ENCODE measurements around the gene UNC13D.
"Not testable (repeated sequence)": the region's sequence is repeated elsewhere in the genome, so short reads cannot be mapped to it uniquely, and the experiment has no call there.

UNC13D gene

DNA sequence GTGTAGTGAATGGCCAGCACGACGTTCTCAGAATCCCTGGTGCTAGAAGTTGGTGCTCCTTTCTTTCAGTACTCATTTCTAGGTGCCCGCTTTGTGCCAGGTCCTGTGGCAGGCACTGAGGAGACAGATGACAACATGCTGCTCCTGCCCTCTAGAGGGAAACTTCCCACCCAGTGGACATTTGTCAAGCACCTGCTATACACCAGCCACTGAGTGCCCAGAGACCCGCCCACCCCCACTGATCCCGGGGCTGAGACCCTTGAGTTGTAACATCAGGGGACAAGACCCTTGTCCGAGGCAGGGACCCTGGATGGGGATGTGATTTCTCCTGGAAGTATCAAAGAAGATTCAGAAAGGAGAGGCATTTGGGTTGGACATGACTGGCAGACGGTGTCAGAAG is 25.1 kb downstream of the UNC13D start:
- DNase-seq, result no peak

DNA sequence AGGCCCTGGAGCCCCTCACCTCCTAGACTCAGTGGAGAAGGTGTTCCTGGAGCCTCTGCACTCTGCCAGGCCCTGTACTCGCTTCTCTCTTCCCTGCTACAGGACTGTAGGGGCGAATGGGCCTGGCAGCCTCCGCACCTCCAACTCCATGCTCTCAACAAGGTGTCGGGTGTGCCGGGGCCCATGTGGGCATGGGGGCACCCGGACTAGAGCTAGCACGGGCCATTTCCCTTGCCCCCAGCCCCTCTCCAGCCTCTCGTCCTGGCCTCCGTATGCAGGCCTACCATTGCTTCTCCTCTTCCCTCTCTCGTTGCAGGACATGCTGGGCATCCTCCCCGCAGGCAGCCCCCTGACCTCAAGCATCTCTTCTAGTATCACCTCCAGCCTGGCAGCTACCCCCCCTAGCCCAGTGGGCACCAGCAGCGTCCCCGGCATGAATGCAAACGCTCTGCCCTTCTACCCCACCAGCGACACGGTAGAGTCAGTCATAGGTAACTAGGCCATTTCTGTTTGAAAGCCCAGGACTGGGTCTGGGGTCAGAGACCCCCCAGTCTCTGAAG is 25.8 kb downstream of the UNC13D start:
- DNase-seq, result no peak

DNA sequence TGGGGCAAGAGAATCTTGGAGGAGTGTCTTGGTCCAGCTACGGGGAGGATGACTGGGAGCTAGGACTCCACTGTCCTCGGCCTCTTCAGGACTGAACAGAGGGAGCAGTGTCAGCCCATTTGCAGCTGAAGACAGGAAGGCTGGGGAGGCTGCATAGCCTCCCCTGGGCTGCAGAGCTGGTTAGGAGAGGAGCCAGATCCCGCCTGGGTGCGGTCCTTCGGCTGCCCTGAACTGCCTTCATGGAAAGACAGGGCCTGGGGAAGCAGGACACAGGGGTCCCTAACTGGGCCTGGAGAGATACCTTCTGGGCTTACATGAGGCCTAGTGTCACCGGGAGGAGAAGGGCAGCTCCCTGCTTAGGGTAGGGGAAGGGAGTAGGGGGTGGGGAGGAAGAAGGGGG is 26.6 kb downstream of the UNC13D start:
- DNase-seq, result no peak

DNA sequence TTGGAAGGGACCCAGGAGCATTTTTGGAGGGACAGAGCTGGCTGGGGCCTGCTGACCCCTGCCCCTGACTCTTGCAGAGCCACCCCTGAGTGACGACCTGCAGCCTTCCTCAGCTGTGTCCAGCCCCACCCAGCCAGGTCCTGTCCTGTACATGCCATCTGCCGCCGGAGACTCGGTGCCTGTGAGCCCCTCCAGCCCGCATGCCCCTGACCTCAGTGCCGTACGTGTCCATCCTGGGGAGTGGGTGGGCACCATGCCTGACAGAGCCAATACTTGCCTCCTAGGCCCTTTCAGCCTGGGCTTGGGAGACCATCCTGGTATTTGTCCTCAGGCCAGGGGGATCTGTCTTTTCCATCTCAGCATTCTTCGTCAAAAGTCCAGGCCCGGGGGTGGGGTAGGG is 27.5 kb downstream of the UNC13D start:
- DNase-seq, result no peak

DNA sequence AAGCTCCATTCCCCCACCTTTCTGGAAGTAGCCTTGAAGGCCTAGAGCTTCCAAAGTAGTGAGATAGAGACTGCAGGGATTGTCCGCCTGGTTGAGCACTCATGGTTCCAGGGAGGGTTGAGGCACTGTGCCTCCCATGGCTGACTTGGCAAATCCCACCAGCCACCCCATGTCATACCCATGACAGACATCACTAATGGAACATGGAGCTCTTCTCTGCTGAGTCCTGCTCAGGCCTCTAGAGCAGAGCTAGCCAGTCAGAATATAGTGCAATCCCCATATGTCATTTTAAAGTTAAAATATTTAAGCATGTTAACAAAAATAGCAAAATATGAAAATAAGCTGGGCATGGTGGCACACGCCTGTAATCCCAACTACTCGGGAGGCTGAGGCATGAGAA is 28.8 kb downstream of the UNC13D start:
- DNase-seq, result no peak

DNA sequence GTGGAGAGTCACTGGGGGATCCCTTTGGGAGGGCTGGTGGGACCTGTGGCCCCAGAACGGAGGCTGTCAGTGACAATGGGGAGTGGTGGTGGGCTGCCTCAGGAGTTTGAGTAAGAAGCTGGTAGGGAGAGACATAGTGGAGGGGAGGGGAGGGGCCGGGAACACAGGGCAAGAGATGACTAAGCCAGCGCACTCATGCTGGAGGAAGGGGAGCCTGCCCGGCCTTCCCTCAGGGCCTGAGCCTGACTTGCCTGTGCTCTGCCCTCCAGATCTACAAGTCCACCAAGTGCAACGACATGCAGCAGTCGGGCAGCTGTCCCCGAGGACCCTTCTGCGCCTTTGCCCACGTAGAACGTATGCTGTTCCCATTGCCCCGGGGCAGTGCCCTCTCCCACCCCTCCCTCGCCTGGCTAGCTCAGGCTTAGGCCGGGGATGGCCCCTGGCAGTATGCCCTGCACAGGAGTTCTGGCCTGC is 29.3 kb downstream of the UNC13D start:
- no peak for DNase-seq

DNA sequence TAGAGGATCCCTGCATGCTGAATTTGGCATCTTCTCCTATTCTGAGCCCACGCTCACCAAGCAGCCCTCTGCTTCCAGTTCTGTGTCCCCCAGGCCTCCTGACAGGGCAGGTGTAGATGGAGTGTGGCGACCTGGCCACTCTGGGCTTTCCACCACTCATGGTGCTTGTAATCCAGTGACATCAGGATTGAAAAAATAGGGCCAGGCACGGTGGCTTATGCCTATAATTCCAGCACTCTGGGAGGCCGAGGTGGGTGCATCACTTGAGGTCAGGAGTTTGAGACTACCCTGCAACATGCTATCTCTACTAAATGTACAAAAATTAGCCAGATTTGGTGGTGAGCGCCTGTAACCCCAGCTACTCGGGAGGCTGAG is 30.2 kb downstream of the UNC13D start:
- no peak for DNase-seq

DNA sequence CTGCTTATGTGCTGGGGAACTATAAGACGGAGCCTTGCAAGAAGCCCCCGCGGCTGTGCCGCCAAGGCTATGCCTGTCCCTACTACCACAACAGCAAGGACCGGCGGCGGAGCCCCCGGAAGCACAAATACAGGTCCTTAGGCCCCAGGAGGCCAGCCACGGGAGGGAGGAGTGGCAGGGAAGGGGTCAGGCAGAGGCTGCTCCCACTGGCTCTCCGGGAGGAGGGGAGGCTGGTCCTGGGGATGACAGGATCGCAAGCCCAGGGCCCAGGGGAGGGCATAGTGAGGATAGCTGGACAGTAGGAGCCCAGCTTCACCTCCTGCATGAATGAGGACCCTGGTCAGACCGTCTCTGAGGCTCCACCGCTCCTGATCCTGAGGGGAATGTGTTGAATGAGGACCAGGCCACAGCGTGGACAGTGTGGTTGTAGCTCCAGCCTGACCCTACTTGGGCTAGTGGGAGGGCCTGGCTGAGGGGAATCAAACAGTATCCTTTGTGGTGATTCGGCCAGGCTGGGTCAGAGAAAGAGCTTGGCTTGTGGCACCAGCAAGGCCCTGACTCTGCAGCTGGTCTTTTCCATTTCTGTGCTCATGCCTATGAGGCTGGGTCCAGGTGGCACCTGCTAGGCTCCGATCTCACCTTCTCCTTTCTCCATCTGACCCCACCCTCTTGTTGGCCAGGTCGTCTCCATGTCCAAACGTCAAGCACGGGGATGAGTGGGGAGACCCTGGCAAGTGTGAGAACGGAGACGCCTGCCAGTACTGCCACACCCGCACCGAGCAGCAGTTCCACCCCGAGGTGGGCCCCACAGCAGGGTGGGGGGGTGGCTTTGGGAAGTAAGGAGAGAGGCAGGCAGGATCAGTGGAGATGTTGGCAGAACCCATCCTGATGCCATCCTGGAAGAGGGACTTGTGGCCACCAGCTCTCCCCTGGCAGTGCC is 30.9 kb downstream of the UNC13D start:
- DNase-seq, result no peak

DNA sequence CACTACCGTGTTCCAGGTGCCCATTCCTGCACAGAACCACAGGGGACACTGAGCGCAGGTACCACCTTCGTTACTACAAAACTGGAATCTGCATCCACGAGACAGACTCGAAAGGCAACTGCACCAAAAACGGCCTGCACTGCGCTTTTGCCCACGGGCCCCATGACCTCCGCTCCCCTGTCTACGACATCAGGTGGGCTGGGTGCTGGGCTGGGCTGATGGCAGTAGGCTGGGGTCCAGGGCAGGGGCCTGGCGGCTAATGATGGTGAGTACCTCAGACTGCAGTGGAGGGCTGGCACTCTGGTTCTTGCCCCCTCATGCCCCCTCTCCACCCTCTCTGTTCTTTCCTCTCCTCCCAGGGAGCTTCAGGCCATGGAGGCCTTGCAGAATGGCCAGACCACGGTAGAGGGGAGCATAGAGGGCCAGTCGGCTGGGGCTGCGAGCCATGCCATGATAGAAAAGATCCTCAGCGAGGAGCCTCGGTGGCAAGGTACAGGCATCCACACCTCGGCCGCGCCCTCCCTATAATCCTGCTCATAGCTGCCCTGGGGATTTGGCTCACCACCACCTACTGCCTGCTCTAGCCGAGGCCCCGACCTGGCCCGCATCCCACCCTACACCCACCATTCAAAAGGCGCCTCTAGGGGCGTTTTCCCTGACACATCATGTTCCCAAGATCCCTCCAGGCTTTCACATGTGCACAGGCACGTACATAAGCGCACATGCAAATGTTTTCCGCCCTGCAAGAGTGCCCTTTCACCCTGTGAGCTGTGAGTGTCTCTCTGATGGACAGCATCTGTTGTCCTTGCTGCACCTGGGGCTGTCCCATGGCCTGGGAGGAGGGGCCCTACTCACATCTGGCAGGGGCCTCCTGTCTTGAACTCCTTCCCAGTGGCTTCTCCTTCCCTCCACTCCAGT is 31.8 kb downstream of the UNC13D start:
- DNase-seq, result no peak

DNA sequence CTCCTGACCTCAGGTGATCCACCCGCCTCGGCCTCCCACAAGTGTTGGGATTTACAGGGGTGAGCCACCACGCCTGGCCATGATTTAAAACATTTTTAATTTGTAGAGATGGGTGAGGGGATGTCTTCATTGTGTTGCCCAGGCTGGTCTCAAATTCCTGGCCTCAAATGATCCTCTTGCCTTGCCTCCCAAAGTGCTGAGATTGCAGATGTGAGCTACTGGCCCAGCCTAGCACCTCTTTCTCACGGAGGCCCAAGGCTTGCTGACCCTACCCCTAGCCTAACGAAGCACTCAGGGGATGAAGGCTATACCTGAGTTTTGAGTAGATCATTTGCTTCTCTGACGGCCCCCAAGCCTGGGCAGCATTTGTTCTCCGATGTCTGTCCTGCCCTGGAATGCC is 33.0 kb downstream of the UNC13D start:
- DNase-seq, result no peak

DNA sequence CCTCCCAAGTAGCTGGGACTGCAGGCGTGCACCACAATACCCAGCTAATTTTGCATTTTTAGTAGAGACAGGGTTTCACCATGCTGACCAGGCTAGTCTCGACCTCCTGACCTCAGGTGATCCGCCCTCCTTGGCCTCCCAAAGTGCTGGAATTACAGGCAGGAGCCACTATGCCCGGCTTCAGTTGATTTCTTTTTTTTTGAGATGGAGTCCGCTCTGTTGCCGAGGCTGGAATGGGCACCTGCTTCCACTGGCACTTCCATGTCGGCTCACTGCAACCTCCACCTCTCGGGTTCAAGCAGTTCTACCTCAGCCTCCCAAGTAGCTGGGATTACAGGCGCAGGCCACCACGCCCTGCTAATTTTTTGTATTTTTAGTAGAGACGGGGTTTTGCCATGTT is 33.4 kb downstream of the UNC13D start:
- DNase-seq, result not testable (repeated sequence)

DNA sequence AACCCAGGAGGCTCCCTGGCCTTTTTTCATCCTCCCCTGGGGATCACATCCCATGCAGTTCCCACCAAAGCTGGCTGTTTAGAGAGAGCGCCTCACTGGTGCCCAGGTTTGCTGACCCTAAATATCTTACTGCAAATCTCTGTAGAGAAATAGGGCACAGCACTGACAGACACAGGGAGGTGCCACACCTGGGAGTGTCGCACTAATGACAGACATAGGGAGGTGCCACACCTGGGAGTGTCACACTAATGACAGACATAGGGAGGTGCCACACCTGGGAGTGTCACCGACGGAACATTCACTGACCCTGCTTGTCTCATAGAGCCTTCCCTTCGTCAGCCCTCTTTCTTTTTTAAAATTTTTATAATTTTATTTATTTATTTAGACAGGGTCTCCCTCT is 34.0 kb downstream of the UNC13D start:
- no peak for DNase-seq

DNA sequence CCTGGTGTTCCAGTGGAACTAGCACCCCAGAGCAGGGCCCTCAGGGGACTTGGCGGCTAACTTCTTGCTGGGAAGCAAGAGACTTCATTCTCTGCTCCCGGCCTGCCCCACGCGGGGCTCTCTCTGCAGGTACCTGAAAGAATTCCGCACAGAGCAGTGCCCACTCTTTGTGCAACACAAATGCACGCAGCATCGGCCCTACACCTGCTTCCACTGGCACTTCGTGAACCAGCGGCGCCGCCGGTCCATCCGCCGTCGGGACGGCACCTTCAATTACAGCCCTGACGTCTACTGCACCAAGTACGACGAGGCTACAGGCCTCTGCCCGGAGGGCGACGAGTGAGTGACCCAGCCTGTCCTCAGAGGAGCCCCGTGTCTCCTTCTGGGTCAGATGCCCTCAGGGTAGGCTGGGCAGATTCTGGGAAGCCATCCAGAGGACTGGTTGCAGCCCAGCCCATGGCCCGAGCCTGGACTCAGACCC is 34.5 kb downstream of the UNC13D start:
- DNase-seq, result no peak

DNA sequence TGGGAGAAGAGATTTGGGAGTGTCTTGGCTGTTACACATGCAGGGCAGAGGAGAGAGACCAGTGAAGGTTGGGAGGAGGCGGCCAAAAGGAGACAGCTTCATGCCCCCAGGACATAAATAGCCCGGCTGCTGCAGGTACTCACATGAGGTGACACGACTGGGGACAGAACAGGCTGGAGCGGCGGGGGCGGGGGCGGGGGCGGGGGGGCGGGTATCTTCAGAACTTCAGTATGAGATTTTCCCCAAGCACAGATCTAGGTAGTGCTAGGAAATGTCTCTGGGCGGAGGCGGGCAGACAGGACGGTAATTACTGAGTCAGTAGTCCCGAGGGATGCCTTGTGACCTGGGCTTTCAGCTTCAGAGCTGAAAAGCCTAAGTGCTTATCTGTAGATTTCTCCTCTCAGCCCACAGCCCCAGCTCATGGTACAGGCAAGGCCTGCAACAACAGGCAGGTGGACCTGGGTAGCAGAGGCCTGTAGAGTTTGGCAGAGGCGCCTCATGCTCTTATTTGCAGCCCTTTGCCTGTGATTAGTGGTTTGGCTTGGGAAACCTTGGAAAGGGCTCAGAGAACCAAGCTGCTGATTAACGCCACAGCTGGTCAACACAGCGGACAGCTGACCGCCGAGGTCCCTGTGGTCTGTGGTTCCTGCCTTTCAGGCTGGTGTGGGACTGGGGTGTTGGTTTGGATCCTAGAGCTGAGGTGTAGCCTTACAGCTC is 35.1 kb downstream of the UNC13D start:
- DNase-seq, result no peak

DNA sequence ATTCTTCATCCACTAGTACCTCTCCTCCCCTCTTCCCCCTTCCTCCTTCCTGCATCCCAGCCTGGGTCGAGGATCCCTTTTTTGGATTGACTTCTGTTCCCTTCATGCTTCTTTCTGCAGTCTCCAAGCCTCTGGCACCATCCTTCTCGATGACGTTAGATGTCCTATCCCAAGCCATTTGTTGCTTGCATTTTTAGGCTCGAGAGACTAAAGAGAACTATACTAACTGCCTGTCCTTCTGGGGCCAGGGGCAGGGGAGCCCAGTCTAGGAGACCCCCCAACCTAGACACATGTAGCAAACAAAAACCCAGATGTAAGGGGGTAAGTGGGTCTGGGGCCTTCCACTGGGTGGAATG is 35.7 kb downstream of the UNC13D start:
- no peak for DNase-seq

DNA sequence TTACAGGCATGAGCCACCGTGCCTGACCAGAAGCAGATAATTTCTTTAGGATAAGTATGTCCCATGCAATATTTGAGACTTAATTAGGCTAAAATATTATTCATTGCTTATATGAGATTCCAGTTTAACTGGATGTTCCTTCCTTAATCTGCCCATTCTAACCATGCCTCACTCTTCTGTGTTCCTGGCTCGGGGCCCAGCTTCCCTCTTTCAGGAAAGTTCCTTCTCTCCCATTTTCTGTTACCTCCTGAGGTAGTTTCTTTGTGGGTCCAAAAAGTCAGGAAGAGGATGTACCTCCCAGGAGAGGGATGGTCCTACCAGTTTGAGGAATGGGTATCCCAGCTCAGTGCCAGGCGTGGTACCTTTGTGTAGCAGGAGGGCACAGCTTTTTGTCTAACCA is 36.3 kb downstream of the UNC13D start:
- DNase-seq, result no peak

DNA sequence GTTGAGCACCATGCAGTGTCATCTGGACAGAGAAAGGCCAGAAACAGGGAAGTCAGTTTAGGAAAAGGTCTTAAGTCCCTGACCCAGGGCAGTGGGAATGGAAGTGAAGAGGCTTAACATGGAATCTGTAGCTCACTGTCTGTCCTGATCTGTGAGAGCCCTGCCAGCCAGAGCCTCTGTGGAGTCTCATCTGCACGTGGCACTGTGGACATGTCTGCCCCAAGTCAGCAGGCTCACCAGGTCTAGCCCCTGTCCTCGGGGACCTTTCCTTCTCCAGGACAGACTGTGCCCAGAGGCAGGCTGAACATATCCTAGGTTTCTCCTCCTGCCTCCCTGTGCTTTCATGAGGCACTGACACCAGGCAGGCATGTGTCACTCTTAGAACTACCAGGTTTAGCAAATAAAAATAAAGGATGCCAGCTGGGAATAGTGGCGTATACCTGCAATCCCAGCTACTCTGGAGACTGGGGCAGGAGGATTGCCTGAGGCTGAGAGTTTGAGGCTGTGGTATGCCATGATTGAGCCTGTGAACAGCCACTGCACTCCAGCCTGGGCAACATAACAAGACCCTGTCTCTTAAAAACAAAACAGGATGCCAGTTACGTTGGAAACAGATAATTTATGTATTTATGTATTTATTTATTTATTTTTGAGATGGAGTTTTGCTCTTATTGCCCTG is 37.2 kb downstream of the UNC13D start:
- no peak for DNase-seq

DNA sequence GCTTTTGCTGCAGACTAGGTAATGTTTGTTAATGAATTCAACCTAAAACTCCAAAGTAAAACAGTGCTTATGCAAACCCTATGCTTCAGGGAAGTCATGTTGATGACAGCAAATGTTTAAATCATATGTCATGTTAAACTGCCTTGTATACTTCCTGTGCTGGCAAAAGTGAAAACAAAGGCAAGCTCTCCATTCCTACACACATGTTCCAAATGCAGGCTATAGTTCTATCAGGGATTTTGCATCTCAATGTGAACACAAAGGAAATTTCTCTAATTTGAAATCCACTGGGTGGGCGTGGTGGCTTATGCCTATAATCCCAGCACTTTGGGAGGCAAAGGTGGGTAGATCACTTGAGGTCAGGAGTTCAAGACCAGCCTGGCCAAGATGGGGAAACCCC is 40.3 kb downstream of the UNC13D start:
- no peak for DNase-seq

DNA sequence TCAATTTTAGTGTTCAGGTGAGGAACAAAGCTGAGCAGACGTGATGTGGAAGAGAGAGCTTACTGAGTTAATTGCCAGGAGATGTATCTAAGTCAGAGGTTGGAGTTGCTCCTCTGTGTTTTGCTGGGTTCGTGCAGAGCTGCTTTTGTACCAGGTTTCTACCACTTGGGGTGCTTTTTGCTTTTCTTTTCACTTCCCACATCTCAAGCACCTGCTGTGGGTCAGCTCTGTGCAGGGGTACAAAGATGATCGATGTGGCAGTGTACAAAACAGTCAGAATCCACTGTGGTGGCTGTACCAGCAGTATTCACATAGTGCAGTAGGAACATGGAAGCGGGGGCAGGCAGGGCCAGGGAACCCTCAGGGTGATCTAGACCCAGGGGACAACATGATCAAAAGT is 44.8 kb downstream of the UNC13D start:
- no peak for DNase-seq

DNA sequence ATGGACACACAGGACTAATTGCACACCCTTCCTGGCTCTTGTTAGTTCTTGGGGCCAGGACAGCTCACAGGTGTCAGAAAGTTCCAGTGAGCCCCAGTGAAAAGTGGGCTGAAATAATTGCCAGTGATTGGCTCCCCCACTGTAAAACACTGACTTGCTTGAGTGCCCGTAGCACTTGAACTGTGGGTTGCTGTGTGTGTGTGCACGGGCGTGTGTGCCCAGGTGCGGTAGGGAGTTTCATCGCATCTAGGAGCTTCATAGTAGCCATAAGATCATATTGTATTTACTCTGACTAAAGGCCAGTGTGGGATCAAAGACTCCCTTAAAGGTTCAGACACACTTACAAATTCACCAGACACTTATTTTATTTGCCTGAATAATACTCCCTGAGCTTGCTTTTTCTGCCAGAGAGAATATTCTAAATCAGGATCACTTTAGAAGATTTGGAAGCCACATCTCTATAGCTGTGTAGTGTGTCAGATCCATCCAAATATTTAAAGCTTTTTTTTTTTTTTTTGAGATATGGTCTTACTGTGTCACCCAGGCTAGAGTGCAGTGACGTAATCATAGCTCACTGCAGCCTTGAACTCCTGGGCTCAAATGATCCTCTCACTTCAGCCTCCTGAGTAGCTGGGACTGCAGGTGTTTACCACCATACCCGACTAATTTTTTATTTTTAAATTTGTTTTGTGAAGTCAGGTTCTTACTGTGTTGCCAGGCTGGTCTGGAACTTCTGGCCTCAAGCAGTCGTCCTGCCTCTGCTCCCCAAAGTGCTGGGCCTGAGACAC is 48.2 kb downstream of the UNC13D start:
- no peak for DNase-seq

DNA sequence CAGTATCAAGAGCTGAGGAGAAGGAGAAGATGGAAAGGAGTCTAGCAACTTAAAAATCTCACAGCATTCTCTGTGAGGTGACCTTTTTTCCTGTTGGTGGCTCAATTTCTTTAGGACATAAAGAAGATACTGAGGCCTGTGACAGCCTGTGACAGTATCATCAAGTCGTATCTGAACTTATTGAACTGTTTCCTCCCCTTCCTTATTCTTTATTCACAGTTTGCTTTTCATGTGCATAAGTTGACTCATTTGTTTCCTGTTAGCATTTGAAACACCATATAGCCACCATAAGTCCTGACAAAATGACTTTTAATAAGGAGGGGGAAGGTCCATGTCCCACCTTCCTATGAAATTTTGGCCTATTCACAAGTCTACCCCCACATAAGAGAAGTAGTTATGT is 50.7 kb downstream of the UNC13D start:
- no peak for DNase-seq

Data from T-helper 2 cell (primary cell).